ENCODE measurements around the gene ARHGAP27. TPM values are rescaled to one million over a fixed set of nuclear protein-coding genes. Genes with fewer than 3 reads are reported as not detected.

Gene ARHGAP27
- total RNA-seq, 1 donor from 2014 or later, result 2.0 TPM

DNA sequence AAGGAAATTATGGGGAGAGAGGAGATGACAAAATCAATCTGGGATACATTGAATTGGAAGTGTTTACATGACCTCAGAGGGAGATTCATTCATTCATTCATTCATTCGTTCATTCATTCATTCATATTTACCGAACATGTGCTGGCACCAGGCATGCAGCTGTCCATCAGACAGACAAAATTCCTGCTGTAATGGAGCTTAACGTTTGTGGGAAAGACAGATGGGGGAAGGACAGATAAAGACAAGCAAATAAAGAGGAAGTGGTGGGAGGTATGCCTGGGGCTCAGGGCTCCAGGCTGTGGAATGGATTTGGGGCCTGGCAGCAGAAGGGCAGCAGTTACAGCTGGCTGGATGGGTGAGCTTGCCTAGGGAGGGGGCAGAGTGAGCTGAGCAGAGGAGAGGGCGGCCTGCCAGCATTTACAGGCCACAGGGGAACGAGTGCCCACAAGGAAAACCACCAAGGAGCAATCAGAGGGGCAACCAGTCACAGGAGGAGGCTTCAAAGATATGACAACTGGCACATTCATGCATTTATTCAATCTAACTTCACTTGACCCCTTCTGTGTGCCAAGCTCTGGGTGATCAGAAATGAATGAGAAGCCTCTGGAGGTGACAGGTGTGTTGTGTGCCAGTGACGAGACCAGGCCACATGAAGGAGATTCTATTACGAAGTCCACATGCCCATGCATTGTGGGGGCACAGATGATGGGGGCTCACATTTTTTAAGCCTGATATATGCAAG lies 48.5 kb downstream of the ARHGAP27 start:
- no peak for DNase-seq

DNA sequence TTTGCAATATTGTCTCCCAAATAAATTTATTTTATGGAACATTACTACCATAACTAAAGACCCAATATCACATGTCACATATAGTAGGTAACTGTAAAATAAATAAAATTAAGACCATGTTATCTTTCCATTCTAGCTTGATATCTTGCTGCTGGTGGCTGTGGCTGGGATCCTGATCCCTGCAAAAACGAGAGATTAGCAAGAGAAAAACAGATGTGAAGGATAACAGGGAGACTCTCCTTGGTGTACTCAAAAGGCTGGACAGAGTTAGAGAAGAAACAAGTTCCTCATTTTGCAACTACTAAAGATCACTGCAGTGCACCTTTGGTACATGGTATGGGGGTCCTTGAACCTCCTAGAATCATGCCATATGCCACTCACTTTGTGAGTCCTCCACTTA lies 49.7 kb downstream of the ARHGAP27 start:
- DNase-seq, result no peak

DNA sequence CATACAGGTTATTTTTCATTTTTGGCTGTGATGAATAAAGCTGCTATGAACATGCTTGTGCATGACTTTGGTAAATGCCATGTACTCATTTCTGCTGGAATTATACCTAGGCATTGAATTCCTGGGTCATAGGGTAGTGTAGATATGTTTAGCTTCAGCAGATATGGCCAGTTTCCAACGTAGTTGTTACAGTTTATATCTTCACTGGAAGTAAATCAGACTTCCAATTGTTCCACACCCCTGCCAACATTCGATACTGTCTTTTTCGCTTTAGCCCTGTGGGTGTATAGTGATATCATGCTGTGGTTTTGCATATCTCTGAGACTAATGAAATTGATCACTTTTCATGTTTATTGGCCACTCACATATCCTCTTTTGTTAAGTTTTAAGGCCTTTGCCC lies 50.4 kb downstream of the ARHGAP27 start:
- no peak for DNase-seq

DNA sequence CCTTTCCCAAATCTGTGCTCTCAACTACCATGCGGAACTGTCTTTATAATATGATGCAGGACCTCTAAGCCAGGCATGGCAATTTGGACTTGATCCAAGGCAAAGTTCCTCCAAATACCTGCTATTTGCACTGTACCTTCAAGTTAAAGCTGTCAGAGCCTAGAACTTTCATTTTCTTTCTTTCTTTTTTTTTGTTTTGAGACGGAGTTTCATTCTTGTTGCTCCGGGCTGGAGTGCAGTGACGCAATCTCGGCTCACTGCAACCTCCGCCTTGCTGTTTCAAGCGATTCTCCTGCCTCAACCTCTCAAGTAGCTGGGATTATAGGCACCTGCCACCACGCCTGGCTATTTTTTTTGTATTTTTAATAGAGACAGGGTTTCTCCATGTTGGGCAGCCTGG lies 51.7 kb downstream of the ARHGAP27 start:
- DNase-seq, result no peak

DNA sequence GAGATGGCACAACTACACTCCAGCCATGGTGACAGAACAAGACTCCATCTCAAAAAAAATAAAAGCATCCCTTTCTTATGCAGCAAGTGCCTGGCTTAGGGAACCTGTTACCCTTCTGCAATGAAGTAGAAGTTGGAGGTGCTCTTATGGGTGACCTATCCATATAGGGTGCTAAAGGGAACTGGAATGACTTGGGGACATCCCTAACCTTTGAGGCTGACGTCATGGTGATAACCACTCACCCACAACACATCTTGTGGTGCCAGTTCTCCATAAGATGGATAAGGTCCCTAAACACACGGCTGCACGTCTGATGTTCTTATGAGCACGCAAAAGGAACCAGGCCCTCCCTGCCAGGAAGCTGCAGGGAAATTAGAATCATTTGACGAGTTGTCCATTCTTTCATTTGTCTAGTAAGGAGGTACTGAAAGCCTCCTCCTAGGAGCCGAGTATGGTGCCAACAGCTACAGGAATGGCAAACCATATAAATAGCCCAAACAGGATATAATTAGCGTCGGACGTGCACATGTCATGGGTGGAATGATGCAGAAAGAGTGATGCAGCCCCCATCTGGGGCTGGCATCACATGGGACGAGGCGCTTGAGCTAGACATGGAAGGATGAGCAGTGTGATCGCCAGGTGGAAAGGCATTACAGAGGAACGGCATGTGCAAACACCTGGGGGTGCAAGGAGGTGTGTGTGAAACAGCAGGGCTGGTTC lies 52.5 kb downstream of the ARHGAP27 start:
- no peak for DNase-seq

DNA sequence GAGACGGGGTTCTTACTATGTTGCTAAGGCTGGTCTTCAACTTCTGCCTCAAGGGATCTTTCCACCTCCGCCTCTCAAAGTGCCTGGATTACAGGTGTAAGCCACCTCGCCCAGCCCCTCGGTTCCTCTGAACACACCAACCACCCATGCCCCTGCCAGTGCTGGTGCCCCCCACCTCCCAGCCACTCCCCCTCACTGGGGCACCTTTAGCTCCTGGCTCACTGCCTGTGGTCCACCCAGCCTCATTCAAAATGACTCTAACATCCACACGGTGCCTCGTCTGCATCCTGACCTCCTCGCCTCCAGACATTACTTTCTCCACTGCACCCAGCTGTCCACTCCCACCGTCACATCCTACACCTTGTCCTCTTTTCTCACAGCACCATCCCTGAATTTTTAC lies 55.3 kb downstream of the ARHGAP27 start:
- no peak for DNase-seq

DNA sequence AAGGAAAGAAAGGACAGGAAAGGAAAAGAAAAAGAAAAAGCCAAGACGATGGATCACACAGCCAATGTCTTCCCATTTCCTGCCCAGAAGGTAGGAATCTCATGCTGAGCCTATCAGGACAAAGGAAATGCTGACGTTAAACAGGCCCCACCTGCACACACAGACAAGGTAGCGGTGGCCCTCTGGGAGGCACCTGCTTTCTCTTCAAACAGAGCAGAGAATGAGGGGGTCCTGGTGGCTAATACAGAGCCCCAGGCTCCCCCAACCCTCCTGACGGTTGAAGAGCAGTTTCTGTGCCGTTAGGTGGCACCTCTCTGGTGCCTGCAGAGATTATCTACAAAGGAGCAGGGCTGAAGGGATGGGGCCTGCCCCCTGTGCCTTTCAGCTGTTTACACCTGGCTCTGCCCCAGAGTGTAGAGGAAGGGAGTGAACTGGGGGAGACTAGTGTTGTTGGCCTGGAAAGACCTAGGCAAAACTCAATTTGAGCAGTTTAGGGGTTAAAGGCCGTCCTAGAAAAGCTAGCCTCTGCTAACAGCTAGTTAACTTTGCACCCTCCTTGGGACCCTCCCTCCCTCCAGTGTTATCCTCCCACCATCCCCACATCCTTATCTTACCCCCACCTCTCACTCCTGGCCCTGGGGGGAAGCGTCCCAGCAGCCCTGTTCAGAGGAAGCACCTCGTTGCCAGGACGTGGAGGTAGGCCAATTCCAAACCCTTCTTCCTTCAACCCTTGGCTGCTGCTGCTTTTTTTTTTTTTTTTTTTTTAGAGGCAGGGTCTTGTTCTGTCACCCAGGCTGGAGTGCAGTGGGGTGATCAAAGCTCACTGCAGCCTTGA lies 56.3 kb downstream of the ARHGAP27 start:
- no peak for DNase-seq

DNA sequence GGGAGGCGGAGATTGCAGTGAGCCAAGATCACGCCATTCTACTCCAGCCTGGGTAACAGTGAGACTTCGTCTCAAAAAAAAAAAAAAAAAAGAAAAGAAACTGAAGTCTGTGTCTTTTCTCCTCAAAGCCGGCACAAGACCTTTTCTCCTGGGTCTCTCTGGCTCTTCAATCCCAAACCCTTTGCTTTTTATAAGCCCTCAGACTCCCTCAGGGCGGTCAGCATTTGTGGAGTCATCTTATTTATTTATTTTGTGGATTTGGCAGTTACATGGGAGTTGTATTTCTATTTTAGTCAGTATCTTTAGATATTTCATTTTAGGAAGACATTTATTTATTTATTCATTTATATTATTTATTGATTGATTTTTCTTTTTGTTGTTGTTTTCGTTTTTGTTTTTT lies 58.2 kb downstream of the ARHGAP27 start:
- no peak for DNase-seq

DNA sequence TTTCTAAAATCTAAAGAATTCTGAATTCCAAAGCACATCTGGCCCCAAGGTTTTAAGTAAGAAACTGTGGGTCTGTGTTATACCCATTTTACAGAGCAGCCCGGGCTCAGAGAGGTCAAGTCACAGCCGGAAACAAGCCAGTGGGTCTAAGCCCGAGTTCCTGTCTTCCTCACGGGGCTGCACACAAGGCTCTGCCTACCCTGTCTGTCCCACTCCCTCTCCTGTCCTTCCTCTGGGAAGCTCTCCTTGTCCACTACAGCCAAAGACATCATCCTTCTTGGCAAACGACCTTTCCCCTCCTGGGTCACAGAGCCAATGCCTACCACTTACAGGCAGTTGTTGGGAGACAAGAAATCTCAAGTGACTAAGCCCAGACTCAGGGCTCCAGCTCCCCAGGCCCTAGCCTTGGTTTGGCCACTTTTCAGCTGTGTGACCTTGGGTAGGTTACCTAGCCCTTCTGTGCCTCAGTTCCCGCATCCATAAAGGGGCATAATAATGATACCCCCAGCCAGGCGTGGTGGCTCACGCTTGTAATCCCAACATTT lies 60.3 kb downstream of the ARHGAP27 start:
- no peak for DNase-seq

DNA sequence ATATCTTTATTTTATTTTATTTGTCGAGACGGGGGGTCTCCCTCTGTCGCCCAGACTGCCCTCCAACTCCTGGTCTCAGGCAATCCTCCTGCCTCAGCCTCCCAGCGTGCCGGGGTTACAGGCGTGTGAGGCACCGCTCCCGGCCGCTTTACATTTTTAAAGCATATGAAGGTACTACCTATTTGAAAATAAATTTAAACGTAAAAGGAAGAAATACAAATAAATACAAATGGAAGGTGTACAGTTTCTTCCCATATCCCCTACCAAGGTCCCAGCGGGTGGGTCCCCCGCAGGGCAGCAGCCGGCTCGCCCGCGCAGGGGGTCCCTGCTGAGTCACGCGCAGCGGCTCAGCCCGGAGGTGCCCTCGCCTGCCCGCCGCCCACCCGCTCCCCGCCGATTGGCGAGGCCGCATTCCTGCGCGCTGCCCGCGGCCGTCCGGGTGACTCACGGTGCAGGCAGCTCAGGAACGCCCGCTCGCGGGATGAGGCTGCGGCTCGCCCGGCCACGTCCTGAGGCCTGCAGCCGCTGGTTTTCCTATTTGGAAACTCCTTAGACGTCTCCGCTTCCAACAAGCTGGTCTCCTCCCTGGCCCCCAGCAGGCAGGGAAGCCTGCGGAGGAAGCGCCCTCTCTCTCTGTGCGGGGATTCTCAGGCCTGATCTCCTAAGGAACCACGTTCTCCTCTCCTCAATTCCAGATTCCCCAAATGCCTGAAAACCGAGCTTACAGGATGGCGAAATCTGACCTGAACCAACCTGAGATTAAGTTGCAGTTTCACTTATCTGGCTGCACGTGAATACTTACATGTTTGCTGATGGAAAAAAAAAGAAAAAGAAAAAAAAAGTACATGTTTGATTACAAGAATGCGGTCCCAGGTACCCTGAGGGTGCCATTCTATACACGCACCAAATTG lies 61.0 kb downstream of the ARHGAP27 start:
- DNase-seq, result peak; percentile 52

DNA sequence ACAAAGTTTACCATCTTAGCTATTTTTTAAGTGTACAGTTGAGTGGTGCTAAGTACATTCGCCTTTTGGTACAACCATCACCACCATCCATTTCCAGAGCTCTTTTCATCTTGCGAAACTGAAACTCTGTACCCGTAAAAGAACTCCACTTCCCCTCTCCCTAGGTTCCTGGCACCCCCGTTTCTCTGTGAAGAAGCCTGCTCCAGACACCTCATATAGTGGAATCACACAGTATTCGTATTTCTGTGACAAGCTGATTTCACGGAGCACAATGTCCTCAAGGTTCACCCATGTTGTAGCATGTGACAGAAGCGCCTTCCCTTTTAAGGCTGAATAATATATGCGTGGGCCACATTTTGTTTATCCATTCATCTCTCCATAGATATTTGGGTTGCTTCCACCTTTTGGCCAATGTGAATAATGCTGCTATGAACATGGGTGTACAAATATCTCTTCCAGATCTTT lies 61.7 kb downstream of the ARHGAP27 start:
- DNase-seq, result no peak

DNA sequence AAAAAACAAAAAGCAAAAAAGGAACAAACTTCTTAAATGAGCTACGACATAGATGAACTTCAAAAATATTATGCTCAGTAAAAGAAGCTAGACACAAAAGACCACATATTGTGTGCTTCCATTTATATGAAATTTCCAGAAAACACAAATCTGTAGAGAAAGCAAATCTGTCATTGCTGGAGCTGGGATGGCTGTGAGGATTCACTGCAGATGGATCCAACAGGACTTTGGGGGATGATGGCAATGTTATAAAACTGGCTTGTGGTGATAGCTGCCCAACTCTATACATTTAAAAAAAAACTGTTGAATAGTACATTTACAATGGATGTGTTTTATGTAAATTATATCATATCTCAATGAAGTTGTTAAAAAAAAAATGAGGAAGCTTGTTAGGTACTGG lies 63.2 kb downstream of the ARHGAP27 start:
- DNase-seq, result no peak

DNA sequence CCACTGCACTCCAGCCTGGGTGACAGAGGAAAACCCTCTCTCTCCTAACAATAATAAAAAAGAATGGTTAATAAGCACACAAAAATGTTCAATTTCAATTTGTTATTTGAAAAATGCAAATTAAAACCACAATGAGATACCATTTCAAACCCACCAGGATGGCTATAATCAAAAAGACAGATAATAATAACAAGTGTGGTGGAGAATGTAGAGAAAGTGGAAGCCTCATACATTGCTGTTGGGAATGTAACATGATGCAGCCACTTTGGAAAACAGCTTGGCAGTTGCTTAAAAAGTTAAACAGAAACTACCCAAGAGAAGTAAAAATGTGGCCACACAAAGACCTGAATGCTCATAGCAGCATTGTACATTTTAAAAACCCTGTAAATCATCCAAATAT lies 64.0 kb downstream of the ARHGAP27 start:
- no peak for DNase-seq

DNA sequence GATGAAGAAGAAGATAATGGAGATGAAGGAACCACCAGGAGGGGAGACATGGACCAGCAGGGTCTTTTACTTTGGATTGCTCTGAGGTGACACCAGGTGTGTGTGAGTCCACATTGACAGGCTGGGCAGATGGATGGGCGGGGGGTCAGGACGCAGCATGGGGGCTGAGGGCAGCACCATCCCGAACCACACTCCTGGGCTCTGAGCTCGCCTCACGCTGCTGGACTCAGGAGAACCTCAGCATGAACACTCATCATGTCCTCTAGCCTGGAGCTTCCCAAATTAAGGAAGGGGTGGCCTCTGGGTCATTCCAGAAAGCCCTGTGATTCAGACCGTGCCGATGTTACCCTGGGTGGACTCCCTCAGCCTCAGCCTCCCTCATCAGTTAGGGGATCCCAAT lies 65.5 kb downstream of the ARHGAP27 start:
- no peak for DNase-seq

DNA sequence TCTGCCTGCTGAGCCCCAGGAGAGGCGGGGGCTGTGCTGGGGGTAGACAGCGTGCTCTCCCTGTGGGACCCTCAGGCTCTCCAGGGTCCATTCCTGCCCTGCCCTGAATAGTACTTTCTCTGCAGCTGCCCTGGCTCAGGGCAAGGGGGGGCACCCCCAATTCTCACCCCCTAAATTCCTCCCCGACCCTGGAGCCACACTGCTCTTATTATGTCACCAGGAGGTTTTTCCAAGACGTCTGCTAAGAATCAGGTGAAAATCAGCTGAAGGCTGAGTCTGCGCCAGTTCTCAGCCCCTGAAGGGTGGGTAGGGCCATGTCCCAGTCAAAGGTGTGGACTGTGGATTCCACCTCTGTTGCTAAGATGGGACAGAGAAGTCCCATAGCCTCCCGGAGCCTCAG lies 66.0 kb downstream of the ARHGAP27 start:
- DNase-seq, result no peak

DNA sequence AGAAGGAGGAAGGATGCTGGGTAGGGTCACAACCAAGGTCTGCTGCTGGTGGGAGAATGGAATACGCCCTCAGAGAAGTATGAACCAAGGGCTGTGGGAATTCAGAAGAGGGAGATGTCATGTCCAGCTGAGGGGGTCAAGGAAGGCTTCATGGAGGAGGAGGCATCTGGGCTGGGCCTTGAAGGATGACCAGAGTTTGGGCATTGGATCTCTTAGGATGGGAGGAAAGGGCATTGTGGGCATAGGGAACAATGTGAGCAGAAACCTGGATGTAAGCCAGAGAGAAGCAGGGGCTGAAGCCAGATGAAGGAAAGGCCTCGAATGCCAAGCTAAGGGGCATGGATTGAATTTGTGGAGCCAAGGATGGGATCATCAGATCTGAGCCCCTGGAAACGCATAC lies 66.6 kb downstream of the ARHGAP27 start:
- DNase-seq, result no peak

DNA sequence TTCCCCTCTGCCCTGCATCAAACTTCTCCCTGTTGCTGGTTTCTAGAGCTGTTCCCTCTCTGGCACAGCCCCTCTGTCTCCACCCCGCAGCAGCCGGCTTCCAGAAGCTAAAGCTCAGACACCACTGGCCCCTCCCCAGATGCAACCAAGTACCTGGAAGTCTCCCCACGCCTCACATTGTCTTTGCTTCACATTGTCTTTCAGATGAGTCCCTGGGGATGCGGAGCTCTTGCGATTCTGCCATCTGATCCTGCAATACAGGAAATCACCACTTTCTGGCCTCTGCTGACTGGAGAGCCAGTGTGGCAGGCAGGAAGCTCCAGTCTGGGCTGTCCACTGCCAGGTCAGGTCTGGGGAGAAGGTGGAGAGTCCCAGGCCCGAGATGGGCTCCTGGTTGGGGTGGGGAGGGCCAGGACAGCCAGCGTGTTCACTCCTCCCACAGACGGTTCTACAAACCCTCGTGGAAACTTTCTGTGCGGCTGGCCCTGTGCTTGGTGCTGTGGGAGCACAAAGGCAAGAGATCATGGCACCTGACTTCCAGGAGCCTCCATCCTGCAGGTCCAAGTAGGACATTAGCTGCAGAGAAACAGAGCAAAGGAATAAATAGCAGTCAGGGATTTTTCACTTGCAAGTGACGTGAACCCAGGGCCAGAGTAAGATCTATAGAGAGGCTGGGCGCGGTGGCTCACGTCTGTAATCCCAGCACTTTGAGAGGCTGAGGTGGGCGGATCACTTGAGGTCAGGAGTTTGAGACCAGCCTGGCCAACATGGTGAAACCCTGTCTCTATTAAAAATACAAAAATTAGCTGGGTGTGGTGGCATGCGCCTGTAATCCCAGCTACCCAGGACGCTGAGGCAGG lies 67.9 kb downstream of the ARHGAP27 start:
- DNase-seq, result no peak

DNA sequence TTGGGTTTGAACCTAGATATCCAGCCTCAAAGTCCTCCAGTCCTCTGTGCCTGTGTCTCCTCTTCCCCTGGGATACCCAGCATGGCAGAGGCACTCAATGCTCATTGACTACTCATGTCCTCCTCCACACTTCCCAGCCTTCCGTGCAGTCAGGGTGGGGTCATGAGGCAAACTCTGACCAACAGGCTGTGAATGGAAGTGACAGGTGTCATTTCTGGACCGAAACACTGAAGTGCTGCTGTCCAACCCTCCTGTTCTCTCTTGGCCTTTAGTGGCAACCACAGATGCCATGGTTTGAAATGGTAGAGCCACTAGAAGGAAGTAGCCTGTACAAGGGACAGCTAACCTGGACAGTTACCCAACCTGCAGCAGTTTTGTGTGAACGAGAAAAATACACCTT lies 69.2 kb downstream of the ARHGAP27 start:
- DNase-seq, result no peak

DNA sequence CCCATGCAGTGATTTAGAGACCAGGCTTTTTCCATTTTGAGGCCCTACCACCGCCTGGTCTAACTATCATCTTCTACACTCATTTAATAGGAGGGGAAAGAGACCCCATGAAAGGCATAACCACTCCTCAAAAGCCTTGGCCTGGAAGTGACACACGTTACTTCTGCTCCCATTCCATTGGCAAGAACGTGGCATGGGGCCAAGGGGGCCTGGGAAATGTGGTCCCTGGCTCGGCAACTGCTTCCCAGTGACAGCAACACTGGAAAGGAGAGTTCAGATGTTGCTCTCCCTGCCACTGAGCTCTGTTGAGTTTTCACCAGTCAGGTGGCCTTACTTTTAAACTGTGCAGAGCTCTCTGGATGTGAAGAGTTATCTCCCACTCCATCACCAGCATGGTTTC lies 70.7 kb downstream of the ARHGAP27 start:
- no peak for DNase-seq

DNA sequence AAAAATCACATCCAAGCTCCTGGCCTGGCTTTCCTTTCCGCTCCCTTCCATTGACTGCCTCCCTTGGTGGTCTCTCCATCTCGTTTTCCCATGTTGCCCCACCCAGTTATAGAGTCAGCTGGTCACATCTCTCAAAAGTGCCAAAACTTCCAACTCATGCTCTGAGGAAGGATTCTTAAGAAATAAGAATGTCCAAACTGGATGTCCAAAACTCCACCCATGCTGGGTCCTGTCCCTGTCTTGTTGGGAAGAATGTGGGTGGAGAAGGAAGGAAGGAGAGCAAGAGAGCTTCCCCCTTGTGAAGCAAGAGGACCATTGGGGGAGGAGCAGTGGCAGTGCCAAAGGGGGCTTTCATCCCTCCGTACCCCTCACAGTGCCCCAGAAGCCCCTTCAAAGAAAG lies 71.2 kb downstream of the ARHGAP27 start:
- DNase-seq, result no peak
